ENCODE data around the gene IPO7.

The IPO7 gene

DNA sequence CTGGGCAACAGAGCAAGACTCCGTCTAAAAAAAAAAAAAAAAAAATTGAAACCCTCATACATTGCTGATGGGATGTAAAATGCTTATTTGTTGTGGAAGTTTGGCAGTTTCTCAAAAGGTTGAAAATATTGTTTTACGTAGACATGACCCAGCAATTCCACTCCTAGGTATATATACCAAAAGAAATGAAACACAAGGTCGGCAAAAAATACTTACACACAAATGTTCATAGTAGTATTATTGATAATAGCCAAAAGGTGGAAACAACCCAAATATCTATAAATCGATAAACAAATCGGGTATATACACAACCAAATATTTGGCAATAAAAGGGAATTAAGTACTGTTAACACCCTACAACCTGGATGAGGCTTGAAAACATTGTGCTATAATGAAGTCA is 71.3 kb downstream of the IPO7 start:
- H3K27me3 Mint-ChIP-seq, result no peaks in the 10 kb centered on the region
- CTCF ChIA-PET, result no interaction called here
- H3K9me3 Mint-ChIP-seq, result peaks cover 9% of the 10 kb centered on the region
- H3K4me3 Mint-ChIP-seq, result no peak overlapping the region
- H3K4me1 Mint-ChIP-seq, result peaks cover 9% of the 10 kb centered on the region
- no peak overlapping the region for H3K27ac Mint-ChIP-seq
- no peak for DNase-seq
- peaks cover 18% of the 10 kb centered on the region for H3K36me3 Mint-ChIP-seq

DNA sequence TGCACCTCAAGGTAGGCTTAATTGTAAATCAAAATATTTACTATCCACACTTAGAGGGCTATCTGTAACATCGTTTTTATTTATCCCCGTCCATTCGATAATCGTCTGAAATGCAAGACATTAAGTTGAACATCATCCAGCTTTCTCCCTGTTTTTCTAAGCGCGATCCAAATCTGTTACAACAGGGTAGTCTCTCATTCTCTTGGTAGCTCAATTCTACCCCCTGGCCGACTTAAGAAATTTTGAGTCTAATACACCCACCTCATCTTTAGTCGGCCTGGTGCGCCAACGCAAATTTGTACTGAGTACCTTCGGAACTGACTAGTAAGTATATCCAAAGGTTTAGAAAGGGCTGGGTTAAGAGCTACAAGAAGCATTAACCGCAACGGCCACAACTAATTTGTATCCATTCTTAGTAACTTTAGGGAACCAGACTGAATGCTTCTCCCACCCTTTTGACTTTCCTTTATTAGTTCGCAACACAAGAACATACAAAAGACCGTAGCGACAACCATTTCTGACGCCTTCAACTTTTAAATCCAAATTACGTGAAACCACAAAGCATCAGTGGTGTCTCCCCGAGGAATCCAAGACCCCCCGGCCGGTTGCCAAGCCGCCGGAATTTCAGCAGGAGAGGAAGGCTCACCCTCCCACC is 75.3 kb downstream of the IPO7 start:
- Mint-ChIP-seq H3K4me1 (peaks cover 32% of the 10 kb centered on the region), H3K36me3 (peaks cover 21% of the 10 kb centered on the region), H3K27ac (peak overlapping the region; percentile 97), H3K27me3 (no peaks in the 10 kb centered on the region), H3K9me3 (no peaks in the 10 kb centered on the region), H3K4me3 (peak overlapping the region; percentile 93)
- DNase-seq, result peak; percentile 51
- CTCF ChIA-PET, result interaction anchor here (0.6 to 1.5 kb wide), 11 partner anchors 12 to 545 kb away, joined by 3 to 6 read pairs (median 4); no protein-coding TSS in a partner anchor

DNA sequence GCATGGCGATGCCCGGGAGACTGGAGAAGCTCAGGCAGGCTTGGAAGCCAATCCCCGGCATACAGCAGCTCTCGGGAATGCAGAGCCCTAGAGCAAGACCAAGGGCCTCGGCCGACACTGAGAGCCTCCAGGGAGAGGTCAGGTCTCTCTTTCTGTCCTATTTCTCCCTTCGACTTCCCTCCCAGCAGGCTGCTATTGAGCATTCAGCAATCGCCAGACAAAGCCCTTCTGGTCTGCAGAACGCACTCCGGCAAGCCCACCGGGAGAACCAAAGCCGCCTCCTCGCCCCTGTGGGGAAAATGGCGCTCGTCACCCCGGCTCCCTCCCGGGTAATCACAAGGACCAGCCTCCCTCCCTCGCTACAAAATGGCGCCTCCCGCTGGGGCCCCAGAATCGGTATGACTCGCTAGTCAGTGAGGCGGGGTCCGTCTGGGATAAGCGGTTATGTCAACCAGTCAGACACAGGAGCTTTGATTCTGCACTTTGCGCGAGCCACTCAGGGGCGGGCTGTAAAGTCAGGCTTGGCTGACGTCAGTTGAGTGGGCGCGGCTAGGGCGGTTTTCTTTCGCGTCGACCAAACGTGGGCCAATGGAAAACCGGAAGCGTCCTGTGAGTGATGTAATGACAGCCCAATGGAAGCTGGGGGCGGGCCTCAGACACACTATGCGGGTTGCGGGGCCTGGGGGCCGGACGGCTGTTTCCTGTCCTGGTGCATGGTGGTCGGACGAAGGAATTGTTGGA is 76.0 kb downstream of the IPO7 start, which contains the start of gene ZNF143:
TSS of gene ZNF143 (plus strand) at position 691 of the 741 bp plus-strand sequence. CDS start 10,297 bp downstream, outside the sequence.
- CTCF ChIA-PET, result interaction anchor here (0.6 to 1.5 kb wide), 7 partner anchors 17 to 546 kb away, joined by 3 to 6 read pairs (median 4); no protein-coding TSS in a partner anchor
- H3K4me3 Mint-ChIP-seq, result peak within 1 kb of the TSS; percentile 93
- no peaks in the 10 kb centered on the region for H3K9me3 Mint-ChIP-seq
- peaks cover 32% of the 10 kb centered on the region for H3K4me1 Mint-ChIP-seq
- peaks cover 21% of the 10 kb centered on the region for H3K36me3 Mint-ChIP-seq
- no peaks in the 10 kb centered on the region for H3K27me3 Mint-ChIP-seq
- peak; percentile 100 for DNase-seq
- peak within 1 kb of the TSS; percentile 97 for H3K27ac Mint-ChIP-seq

DNA sequence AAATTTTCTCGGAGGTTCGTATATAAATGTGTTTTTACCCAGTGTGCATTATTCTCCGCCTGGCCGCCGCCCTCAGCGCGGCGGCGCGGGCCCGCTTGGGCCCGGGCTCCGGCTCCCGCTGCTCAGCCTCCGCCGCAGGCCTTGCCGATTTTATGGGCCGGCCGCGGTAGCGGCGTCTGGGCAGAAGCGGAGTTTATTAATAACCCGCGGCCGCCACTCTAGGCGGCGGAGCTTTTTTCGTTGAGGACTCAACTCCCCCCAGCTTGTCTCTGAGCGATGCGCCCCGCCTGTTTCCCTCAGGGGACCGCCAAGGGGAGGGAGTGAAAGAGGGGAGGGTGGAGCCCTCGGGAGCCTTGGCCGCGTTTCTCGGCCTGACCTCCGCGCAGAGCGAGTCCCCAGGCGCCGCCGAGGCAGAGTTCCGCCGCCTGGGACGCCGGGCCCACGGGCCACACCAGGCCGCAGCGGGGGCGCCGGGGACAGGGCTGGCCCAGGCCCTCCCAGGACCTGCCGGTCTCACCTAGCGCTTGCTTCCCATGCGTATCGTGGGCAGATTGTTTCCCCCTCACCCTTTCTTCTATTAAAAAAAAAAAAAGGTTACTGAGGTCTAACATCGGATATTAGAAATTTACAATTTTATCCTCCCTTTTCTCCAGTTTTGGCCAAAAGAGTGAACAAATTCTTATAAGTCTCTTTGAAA is 76.8 kb downstream of the IPO7 start:
- Mint-ChIP-seq H3K27ac (peak overlapping the region; percentile 97), H3K9me3 (no peaks in the 10 kb centered on the region), H3K4me1 (peaks cover 32% of the 10 kb centered on the region), H3K4me3 (peak overlapping the region; percentile 93), H3K27me3 (no peaks in the 10 kb centered on the region), H3K36me3 (peaks cover 21% of the 10 kb centered on the region)
- DNase-seq, result peak; percentile 85
- CTCF ChIA-PET, result interaction anchor here (0.6 to 1.3 kb wide), 4 partner anchors 17 to 547 kb away, joined by 3 to 5 read pairs (median 4); no protein-coding TSS in a partner anchor

DNA sequence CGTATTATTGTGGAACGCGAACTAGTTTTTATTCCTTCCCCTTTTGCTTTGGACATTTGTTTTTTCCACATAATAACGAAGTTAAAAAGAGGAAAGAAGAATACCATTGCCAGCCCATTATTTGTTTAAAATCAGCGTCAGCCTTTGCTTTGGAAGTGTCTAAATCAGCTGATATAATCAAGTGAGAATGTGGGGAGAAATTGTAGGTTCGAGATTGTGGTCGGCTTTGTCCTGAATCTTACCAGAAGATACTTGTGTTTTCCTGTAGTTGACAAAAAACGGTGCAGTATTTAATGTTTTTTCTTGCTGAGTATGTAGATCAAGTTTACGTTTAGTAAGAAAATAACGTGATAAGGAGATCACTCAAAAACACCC is 77.3 kb downstream of the IPO7 start:
- peak overlapping the region; percentile 97 for H3K27ac Mint-ChIP-seq
- peaks cover 22% of the 10 kb centered on the region for H3K36me3 Mint-ChIP-seq
- H3K4me1 Mint-ChIP-seq, result peaks cover 32% of the 10 kb centered on the region
- peak overlapping the region; percentile 93 for H3K4me3 Mint-ChIP-seq
- no peaks in the 10 kb centered on the region for H3K27me3 Mint-ChIP-seq
- no peaks in the 10 kb centered on the region for H3K9me3 Mint-ChIP-seq
- CTCF ChIA-PET, result interaction anchor here (1.0 kb wide), 1 partner anchor 302 kb away, joined by 5 read pairs; no protein-coding TSS in a partner anchor
- peak; percentile 26 for DNase-seq

DNA sequence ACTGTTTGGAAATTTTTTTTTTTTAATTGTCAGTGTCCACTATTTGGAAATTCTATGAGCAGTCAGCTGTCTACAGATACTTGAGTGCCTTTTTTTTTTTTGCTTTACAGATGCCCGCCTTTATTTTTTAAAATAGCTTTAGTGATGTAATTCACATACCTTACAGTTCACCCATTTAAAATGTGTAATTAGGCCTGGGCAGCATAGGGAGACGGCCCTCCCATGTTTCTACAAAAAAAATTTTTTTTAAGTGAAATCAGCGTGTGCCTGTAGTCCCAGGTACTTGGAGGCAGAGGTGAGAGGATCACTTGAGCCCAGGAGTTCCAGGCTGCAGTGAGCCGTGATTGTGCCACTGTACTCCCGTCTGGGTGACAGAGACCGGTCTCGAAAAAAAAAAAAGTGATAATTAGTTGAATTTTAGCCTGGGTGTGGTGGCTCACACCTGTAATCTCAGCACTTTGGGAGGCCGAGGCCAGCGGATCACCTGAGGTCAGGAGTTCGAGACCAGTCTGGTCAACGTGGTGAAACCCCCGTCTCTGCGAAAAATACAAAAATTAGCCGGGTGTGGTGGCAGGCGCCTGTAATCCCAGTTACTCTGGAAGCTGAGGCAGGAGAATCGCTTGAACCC is 77.8 kb downstream of the IPO7 start:
- CTCF ChIA-PET, result interaction anchor here (1.0 kb wide), 1 partner anchor 302 kb away, joined by 5 read pairs; no protein-coding TSS in a partner anchor
- peak overlapping the region; percentile 93 for H3K4me3 Mint-ChIP-seq
- H3K36me3 Mint-ChIP-seq, result peaks cover 23% of the 10 kb centered on the region
- peaks cover 32% of the 10 kb centered on the region for H3K4me1 Mint-ChIP-seq
- H3K27ac Mint-ChIP-seq, result peak overlapping the region; percentile 97
- DNase-seq, result no peak
- no peaks in the 10 kb centered on the region for H3K27me3 Mint-ChIP-seq
- no peaks in the 10 kb centered on the region for H3K9me3 Mint-ChIP-seq

DNA sequence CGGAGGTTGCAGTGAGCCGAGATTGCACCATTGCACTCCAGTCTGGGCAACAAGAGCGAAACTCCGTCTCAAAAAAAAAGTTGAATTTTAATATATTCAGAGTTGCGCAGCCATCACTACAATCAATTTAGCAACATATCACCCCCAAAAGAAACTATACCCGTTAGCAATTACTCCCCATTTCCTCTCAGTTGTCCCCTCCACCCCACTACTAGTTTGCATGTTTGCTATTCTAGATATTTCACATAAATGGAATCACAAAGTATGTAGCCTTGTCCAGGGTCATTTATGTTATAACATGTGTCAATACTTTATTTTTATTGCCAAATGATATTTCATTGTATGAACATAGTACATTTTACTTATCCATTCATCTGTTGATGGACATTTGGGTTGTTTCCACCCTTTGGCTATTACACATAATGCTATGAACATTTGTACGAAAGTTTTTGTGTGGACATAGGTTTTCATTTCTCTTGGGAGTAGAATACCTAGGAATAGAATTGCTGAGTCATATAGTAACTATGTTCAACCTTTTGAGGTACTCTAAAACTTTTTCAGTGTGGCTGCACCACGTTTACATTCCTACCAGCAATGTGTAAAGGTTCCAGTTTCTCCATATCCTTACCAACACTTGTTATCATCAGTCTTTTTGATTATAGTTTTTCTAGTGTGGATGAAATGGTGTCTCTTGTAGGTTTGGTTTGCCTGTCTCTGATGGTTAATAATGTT is 78.5 kb downstream of the IPO7 start:
- CTCF ChIA-PET, result no interaction called here
- Mint-ChIP-seq H3K27me3 (no peaks in the 10 kb centered on the region), H3K36me3 (peaks cover 26% of the 10 kb centered on the region), H3K4me3 (peak overlapping the region; percentile 93), H3K4me1 (peaks cover 34% of the 10 kb centered on the region), H3K27ac (peak overlapping the region; percentile 80), H3K9me3 (no peaks in the 10 kb centered on the region)
- no peak for DNase-seq

DNA sequence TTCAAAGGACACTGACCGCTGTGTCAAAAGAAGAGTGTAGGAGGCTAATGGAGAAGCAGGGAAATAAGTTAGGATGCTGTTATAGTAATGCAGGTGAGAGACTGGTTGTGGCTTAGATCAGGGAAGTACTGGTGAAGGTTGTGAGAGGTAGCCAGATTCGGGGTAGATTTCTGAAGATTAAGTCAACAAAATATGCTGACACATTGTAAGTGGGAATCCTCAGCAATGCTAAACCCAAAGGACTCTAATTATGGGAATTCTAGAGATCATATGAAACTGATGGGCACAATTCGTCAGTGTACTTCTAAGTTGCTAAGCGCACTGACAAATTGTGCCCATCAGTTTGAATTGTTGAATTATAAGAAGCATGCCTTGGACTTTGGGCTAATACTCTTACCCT is 86.3 kb downstream of the IPO7 start:
- H3K4me3 Mint-ChIP-seq, result no peak overlapping the region
- no peak overlapping the region for H3K27ac Mint-ChIP-seq
- H3K9me3 Mint-ChIP-seq, result no peaks in the 10 kb centered on the region
- CTCF ChIA-PET, result interaction anchor here (0.5 to 1.4 kb wide), 2 partner anchors 15 to 42 kb away, joined by 3 to 4 read pairs; no protein-coding TSS in a partner anchor
- DNase-seq, result no peak
- peaks cover 6% of the 10 kb centered on the region for H3K4me1 Mint-ChIP-seq
- no peaks in the 10 kb centered on the region for H3K27me3 Mint-ChIP-seq
- H3K36me3 Mint-ChIP-seq, result peaks cover 34% of the 10 kb centered on the region

DNA sequence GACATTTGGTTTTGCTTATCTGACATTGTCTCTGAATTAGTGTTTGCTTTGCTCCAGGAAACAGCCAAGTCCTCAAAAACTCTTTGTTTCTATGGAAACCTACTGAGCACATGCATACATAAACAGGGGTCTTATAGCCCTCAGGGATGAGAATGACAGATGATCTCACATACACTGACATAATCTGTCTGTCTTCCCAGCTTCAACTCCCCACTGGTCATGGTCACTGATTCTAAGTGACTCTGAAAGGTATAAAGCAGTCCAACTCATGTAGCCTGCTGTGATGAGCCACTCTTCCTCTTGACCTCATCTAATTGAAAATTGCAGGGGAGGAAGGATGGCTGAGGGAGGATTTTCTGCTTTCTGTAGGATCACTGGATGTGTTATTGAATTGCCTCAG is 89.0 kb downstream of the IPO7 start:
- Mint-ChIP-seq H3K4me1 (no peaks in the 10 kb centered on the region), H3K9me3 (no peaks in the 10 kb centered on the region), H3K4me3 (no peak overlapping the region), H3K27ac (no peak overlapping the region), H3K36me3 (peaks cover 37% of the 10 kb centered on the region), H3K27me3 (no peaks in the 10 kb centered on the region)
- CTCF ChIA-PET, result no interaction called here
- no peak for DNase-seq

DNA sequence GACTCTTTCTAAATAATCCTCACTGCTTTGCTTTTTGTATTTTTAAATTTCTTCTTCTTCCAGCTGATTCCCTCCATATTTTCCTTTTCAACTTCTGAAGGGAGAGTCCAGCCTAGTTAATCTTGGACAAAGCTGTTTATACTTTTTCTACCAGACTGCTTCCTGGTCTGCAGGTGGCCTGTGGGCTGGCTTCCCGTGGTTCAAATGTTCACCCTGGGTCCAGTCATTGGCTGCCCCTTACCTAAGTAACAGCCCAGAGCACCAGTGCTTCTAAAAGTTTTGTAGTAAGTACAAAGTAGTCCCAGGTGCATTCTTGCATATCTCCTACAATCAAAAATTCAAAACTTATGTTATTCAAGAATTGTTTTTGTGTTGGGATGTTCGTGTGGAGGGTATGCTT is 95.4 kb downstream of the IPO7 start:
- Mint-ChIP-seq H3K9me3 (no peaks in the 10 kb centered on the region), H3K27ac (no peak overlapping the region), H3K27me3 (no peaks in the 10 kb centered on the region), H3K36me3 (peaks cover 28% of the 10 kb centered on the region), H3K4me3 (no peak overlapping the region), H3K4me1 (no peaks in the 10 kb centered on the region)
- CTCF ChIA-PET, result interaction anchor here (1.4 kb wide), 1 partner anchor 27 kb away, joined by 4 read pairs; no protein-coding TSS in a partner anchor
- DNase-seq, result no peak

DNA sequence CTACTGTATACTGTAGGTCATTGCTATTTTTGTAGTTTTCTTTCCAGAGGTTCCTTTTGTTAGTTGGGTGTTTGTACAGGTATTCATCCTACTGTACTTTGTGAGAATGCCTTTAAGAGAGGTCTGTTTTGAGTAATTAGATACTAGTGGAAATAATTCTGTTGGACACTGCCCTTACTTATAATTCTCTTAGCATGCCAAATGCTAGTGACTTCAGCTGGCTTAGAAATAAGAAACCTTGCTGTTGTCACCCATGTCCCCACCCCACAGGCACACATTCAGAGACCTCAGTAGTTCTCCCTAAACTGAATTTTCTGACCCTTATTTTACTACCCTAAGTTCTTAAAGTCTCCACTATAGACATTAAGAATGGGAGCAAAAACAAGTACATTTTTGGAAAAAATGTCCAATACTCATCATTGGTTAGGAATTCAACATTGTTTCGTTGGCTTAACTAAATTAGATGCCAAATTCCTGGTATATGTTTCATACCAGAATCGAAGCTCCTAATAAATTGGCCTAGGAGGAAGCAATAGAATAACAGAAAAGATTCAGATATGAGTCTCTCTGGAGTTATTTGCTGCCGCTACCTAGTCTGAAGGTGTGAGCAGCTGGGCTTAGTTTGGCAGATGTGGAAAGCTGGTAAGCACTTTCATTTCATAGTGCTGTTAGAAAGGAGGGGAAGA is 104.8 kb downstream of the IPO7 start:
- H3K4me3 Mint-ChIP-seq, result no peak overlapping the region
- no peak overlapping the region for H3K27ac Mint-ChIP-seq
- CTCF ChIA-PET, result interaction anchor here (2.0 kb wide), 1 partner anchor 17 kb away, joined by 8 read pairs; no protein-coding TSS in a partner anchor
- no peaks in the 10 kb centered on the region for H3K27me3 Mint-ChIP-seq
- H3K9me3 Mint-ChIP-seq, result no peaks in the 10 kb centered on the region
- no peaks in the 10 kb centered on the region for H3K4me1 Mint-ChIP-seq
- no peak for DNase-seq
- peaks cover 23% of the 10 kb centered on the region for H3K36me3 Mint-ChIP-seq

DNA sequence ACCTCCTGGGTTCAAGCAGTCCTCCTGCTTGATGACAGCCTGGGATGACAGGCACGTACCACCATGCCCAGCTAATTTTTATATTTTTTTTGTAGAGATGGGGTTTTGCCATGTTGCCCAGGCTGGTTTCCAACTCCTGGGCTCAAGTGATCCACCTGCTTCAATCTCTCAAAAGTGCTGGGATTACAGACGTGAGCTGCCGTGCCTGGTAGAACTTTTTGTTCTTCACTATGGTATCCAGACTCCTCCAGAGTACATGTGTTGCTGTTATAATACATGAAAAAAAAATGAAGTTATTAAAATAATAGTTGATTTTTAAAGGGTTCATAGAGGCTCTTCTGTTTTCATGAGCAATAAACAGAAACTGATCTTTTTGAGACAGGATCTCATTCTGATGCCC is 105.9 kb downstream of the IPO7 start:
- H3K4me3 Mint-ChIP-seq, result no peak overlapping the region
- H3K27me3 Mint-ChIP-seq, result no peaks in the 10 kb centered on the region
- H3K27ac Mint-ChIP-seq, result no peak overlapping the region
- peaks cover 22% of the 10 kb centered on the region for H3K36me3 Mint-ChIP-seq
- H3K4me1 Mint-ChIP-seq, result no peaks in the 10 kb centered on the region
- no peaks in the 10 kb centered on the region for H3K9me3 Mint-ChIP-seq
- CTCF ChIA-PET, result interaction anchor here (0.6 to 2.0 kb wide), 4 partner anchors 16 to 998 kb away, joined by 3 to 8 read pairs (median 4); no protein-coding TSS in a partner anchor
- no peak for DNase-seq

DNA sequence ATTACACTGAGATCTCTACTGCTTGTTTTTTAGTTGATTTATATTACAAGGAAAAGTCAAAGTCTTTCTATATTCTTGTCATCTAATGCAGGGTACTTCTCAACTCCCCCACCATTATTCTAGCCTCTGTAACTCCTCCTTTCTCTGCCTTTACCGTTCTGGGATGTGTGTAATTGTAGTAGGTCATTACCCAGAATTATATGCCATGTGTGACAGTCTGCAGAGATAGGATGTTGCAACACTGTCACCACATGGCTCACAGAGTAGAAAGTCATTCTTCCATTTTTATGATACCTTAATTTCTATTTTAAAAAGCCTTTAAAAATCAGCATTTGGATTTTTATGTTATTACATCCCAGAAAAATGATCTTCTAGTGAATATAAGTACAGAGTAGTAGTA is 109.0 kb downstream of the IPO7 start:
- Mint-ChIP-seq H3K27ac (no peak overlapping the region), H3K27me3 (no peaks in the 10 kb centered on the region), H3K36me3 (peaks cover 34% of the 10 kb centered on the region), H3K4me1 (no peaks in the 10 kb centered on the region), H3K9me3 (no peaks in the 10 kb centered on the region), H3K4me3 (no peak overlapping the region)
- CTCF ChIA-PET, result no interaction called here
- no peak for DNase-seq

All from activated naive CD4-positive, alpha-beta T cell treated with anti-CD3 and anti-CD28 coated beads, Interleukin-2, amount 10 ng/mL, durations not matched to agents 7 days and 5 days (primary cell).